HCT116 (cell line): Measurements from ENCODE around the gene PPP1R16B. TPM values are rescaled to one million over a fixed set of nuclear protein-coding genes. Genes with fewer than 3 reads are reported as not detected.
A peak's percentile ranks its signal among the peaks of the same experiment; 100 is the strongest.

Source experiments
- ATAC-seq: fragments of 200-7000 bp; cut with Tn5 transposase; 2 replicates; pipeline ENCODE4 v1.9.1; 2020; ENCODE audit warnings: mild to moderate bottlenecking, moderate library complexity
- BruUV-seq: library from RNA; stranded (reverse); fragments of 400-500 nt; replicated peaks from 2 replicates; lab custom pipeline; 2021; lab: Mats Ljungman, UMichigan
- CTCF ChIA-PET: fragments of 300-600 bp; sonication (Branson Sonifier 250); formaldehyde crosslinking; loops from one replicate; lab custom pipeline; 2021; ENCODE audit warnings: antibody characterized with exemption; lab: Charles Lee
- POLR2A ChIA-PET: fragments of 300-600, 350-600 bp; sonication (Branson Sonifier 250); formaldehyde crosslinking; loops from one replicate; lab custom pipeline; 2021; ENCODE audit warnings: antibody characterized with exemption; lab: Charles Lee
- RAD21 ChIA-PET, 2 experiments: fragments of 300-600 bp; sonication (Branson Sonifier 250); formaldehyde crosslinking; loops; one replicate each; lab custom pipeline; 2023; ENCODE audit warnings: low total read pairs in 2 of 2; ENCODE audit not compliant: uncharacterized antibody in 2 of 2, unreplicated experiment in 2 of 2, low non-redundant PET in 1 of 2; lab: Charles Lee
- DNase-seq: peaks from one replicate; pipeline ENCODE4 v3.0.0-alpha.2; 2010; ENCODE audit warnings: low read depth, low spot score
- H2AFZ ChIP-seq: fragments of 200-600 bp; shearing (Covaris generic), sonication (generic); 2 replicates; pipeline ENCODE4 v1.6.1; 2017; ENCODE audit warnings: low read depth, mixed run types, mixed read lengths, antibody characterized with exemption, low read length; ENCODE audit not compliant: poor library complexity, severe bottlenecking
- H3K27ac ChIP-seq: 2 replicates; pipeline ENCODE4 v1.5.1; 2012; ENCODE audit warnings: low read depth, low read length
- H3K27me3 ChIP-seq: fragments of 200-600 bp; sonication (generic); 2 replicates; pipeline ENCODE4 v1.6.1; 2016; ENCODE audit warnings: mixed run types, low read length, mixed read lengths; ENCODE audit not compliant: insufficient read depth
- H3K36me3 ChIP-seq, 2 experiments: fragments of 200-500 bp in 1 of 2; fragments of 200-600 bp in 1 of 2; sonication (Bioruptor generic) in 1 of 2; sonication (generic) in 1 of 2; 2 replicates each; pipeline versions ENCODE4 v1.5.1 to v1.6.1; 2014 to 2016; ENCODE audit warnings: low read length in 2 of 2, inconsistent platforms in 1 of 2, mixed read lengths in 1 of 2, mixed run types in 1 of 2; ENCODE audit not compliant: insufficient read depth in 2 of 2, control insufficient read depth in 1 of 2
- H3K4me1 ChIP-seq, 2 experiments: fragments of 200-600 bp in 1 of 2; sonication (generic) in 1 of 2; 2 replicates each; pipeline versions ENCODE4 v1.5.1 to v1.6.1; 2012 to 2017; ENCODE audit warnings: low read length in 2 of 2, inconsistent platforms in 1 of 2, mild to moderate bottlenecking in 1 of 2, mixed read lengths in 1 of 2, mixed run types in 1 of 2, moderate library complexity in 1 of 2; ENCODE audit not compliant: insufficient read depth in 2 of 2, control insufficient read depth in 1 of 2
- H3K4me2 ChIP-seq: fragments of 200-600 bp; sonication (generic); 2 replicates; pipeline ENCODE4 v1.6.1; 2017; ENCODE audit warnings: mixed run types, low read length, mixed read lengths
- H3K4me3 ChIP-seq, 2 experiments: fragments of 200-600 bp in 1 of 2; sonication (generic) in 1 of 2; replicated peaks in 1 of 2; 2 replicates each; pipeline ENCODE4 v1.5.1; 2011 to 2016; ENCODE audit warnings: low read length in 2 of 2, control low read depth in 1 of 2, low read depth in 1 of 2, mild to moderate bottlenecking in 1 of 2, mixed read lengths in 1 of 2, mixed run types in 1 of 2
- H3K79me2 ChIP-seq: fragments of 200-600 bp; sonication (generic); 2 replicates; pipeline ENCODE4 v1.6.1; 2017; ENCODE audit warnings: mild to moderate bottlenecking, mixed run types, low read length, moderate library complexity, mixed read lengths; ENCODE audit not compliant: insufficient read depth
- H3K9ac ChIP-seq: fragments of 200-600 bp; sonication (generic); 2 replicates; pipeline ENCODE4 v1.6.1; 2016; ENCODE audit warnings: low read length, mixed read lengths
- H3K9me2 ChIP-seq: fragments of 200-600 bp; sonication (generic), shearing (Covaris generic); 2 replicates; pipeline ENCODE4 v1.6.1; 2017; ENCODE audit warnings: mixed run types, mild to moderate bottlenecking, moderate library complexity; ENCODE audit not compliant: insufficient read depth
- H3K9me3 ChIP-seq, 2 experiments: fragments of 200-500 bp in 1 of 2; fragments of 200-600 bp in 1 of 2; sonication (Bioruptor generic) in 1 of 2; sonication (generic) in 1 of 2; 2 replicates each; pipeline ENCODE4 v1.6.1; 2014 to 2017; ENCODE audit warnings: low read length in 2 of 2, mixed read lengths in 2 of 2, inconsistent platforms in 1 of 2, low read depth in 1 of 2, mild to moderate bottlenecking in 1 of 2, mixed run types in 1 of 2, moderate library complexity in 1 of 2; ENCODE audit not compliant: control insufficient read depth in 1 of 2, insufficient read depth in 1 of 2
- H4K20me1 ChIP-seq: fragments of 200-600 bp; sonication (generic), shearing (Covaris generic); 2 replicates; pipeline ENCODE4 v1.6.1; 2017; ENCODE audit warnings: mixed run types, mild to moderate bottlenecking, moderate library complexity; ENCODE audit not compliant: insufficient read depth
- ATF3 ChIP-seq: IDR thresholded peaks from 2 replicates; pipeline ENCODE4 v1.6.1; 2012
- CEBPB ChIP-seq: IDR thresholded peaks from 2 replicates; pipeline ENCODE4 v1.6.1; 2012; ENCODE audit warnings: low read depth
- POLR2AphosphoS5 ChIP-seq: IDR thresholded peaks from 2 replicates; pipeline ENCODE4 v1.6.1; 2011; ENCODE audit warnings: mild to moderate bottlenecking, low read depth, low read length, moderate library complexity
- TCF7L2 ChIP-seq: IDR thresholded peaks from 2 replicates; pipeline ENCODE4 v1.7.0; 2011; ENCODE audit warnings: borderline replicate concordance, inconsistent platforms; ENCODE audit not compliant: insufficient read depth, insufficient read length; ENCODE audit errors: extremely low read depth
- intact Hi-C: fragments of 100-400 bp; cut with micrococcal nuclease; formaldehyde crosslinking; loops from 2 replicates; pipeline ENCODE4 v1.10.0; 2022
- total RNA-seq: library from RNA; stranded (reverse); gene quantifications from one replicate; pipeline ENCODE4 v1.2.1, GENCODE V29; 2021; ENCODE audit not compliant: unreplicated experiment
- TF ChIP-seq, protein P1 (sequence below): IDR thresholded peaks from 2 replicates; pipeline ENCODE4 v1.6.1; 2012; ENCODE audit warnings: low read depth

PPP1R16B gene
- total RNA-seq, 1 experiment from 2014 or later = 0.52 TPM

DNA sequence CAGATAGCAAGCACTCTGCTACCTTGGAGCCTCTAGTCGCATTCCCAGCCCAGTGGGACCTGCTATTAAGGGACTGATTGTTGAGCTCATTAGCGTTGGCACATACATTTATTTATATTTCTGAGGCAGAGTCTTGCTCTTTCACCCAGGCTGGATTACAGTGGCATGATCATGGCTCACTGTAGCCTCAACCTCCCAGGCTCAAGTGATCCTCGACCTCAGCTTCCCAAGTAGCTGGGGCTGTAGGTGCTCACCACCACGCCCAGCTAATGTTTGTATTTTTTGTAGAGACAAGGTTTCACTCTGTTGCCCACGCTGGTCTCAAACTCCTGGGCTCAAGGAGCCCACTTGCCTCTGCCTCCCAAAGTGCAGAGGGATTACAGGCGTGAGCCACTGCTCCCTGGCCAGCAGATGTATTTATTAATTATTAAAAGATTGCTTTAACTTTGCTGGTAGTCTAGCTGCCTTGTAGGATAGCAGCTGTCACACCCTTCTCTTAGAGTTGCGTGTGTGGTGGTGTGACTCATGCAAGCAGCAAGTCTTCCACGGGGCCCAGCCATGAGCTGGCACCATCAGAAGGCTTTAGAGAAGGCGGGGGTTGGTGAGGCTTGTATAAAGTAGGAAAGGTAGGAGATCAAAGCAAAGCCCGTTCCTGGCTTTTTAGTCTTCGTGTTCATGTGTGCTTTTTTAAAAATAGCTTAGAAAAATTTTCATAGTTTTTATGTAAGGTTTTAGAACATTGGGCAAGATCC, 40.8 kb upstream of the PPP1R16B start (continued):
- TF ChIP-seq, protein P1, sequence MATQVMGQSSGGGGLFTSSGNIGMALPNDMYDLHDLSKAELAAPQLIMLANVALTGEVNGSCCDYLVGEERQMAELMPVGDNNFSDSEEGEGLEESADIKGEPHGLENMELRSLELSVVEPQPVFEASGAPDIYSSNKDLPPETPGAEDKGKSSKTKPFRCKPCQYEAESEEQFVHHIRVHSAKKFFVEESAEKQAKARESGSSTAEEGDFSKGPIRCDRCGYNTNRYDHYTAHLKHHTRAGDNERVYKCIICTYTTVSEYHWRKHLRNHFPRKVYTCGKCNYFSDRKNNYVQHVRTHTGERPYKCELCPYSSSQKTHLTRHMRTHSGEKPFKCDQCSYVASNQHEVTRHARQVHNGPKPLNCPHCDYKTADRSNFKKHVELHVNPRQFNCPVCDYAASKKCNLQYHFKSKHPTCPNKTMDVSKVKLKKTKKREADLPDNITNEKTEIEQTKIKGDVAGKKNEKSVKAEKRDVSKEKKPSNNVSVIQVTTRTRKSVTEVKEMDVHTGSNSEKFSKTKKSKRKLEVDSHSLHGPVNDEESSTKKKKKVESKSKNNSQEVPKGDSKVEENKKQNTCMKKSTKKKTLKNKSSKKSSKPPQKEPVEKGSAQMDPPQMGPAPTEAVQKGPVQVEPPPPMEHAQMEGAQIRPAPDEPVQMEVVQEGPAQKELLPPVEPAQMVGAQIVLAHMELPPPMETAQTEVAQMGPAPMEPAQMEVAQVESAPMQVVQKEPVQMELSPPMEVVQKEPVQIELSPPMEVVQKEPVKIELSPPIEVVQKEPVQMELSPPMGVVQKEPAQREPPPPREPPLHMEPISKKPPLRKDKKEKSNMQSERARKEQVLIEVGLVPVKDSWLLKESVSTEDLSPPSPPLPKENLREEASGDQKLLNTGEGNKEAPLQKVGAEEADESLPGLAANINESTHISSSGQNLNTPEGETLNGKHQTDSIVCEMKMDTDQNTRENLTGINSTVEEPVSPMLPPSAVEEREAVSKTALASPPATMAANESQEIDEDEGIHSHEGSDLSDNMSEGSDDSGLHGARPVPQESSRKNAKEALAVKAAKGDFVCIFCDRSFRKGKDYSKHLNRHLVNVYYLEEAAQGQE = no peak
- no peak for TF ChIP-seq ATF3
- TF ChIP-seq TCF7L2 = peak; percentile 93
- TF ChIP-seq CEBPB = peak; percentile 63; the same call in 1 of the 2 replicates

GRCh38 chr20:38766071-38766470, 39.4 kb upstream of the PPP1R16B start:
- CTCF ChIA-PET = interaction anchor here (0.9 kb wide), 1 partner anchor 10 kb away, joined by 3 read pairs; no protein-coding TSS in a partner anchor
- H4K20me1 ChIP-seq = no peaks in the 10 kb centered on the region
- peaks cover 38 to 39% of the 10 kb centered on the region in 2 experiments for H3K36me3 ChIP-seq
- POLR2A ChIA-PET = no interaction called here
- BruUV-seq = no TSS peak
- ATAC-seq (no peak), DNase-seq (no peak)
- H3K9me3 ChIP-seq = no peaks in the 10 kb centered on the region
- no peak overlapping the region for H3K4me3 ChIP-seq
- RAD21 ChIA-PET = no interaction called here
- H3K4me1 ChIP-seq = peaks cover 40 to 50% of the 10 kb centered on the region in 2 experiments
- H2AFZ ChIP-seq = no peak overlapping the region
- no peaks in the 10 kb centered on the region for H3K79me2 ChIP-seq
- intact Hi-C loops = no loop called here
- peak overlapping the region; percentile 86; the same call in 1 of the 2 replicates for H3K27ac ChIP-seq
- H3K27me3 ChIP-seq = no peaks in the 10 kb centered on the region
- H3K4me2 ChIP-seq = peak overlapping the region; percentile 78; the same call in 1 of the 2 replicates
- no peak for TF ChIP-seq POLR2AphosphoS5
- TF ChIP-seq, all 23 proteins: peak for 0
- Histone ChIP-seq H3K9me2 (no peaks in the 10 kb centered on the region), H3K9ac (no peak overlapping the region)
